DND-41 (cell line): ENCODE data around the gene MATK.

ENCODE experiments used
- ATAC-seq: fragments of 200-7000 bp; cut with Tn5 transposase; 3 replicates; pipeline ENCODE4 v1.9.1; 2021; ENCODE audit warnings: low read depth; ENCODE audit not compliant: insufficient read depth
- DNase-seq: peaks from one replicate; pipeline ENCODE4 v3.0.0-alpha.2; 2020
- H2AFZ ChIP-seq: 2 replicates; pipeline ENCODE4 v1.6.0; 2012; ENCODE audit warnings: low read depth, low read length
- H3K27ac ChIP-seq: 2 replicates; pipeline ENCODE4 v1.5.1; 2012; ENCODE audit warnings: low read length, inconsistent platforms
- H3K27me3 ChIP-seq: fragments of 200-600 bp; sonication (generic); 2 replicates; pipeline ENCODE4 v1.6.0; 2012; ENCODE audit warnings: low read length, mild to moderate bottlenecking, inconsistent platforms; ENCODE audit not compliant: insufficient read depth, poor library complexity
- H3K36me3 ChIP-seq: 2 replicates; pipeline ENCODE4 v1.5.1; 2012; ENCODE audit warnings: low read length, inconsistent platforms; ENCODE audit not compliant: insufficient read depth
- H3K4me1 ChIP-seq: 2 replicates; pipeline ENCODE4 v1.5.1; 2012; ENCODE audit warnings: mild to moderate bottlenecking, low read length; ENCODE audit not compliant: insufficient read depth
- H3K4me2 ChIP-seq: 2 replicates; pipeline ENCODE4 v1.6.0; 2012; ENCODE audit warnings: mild to moderate bottlenecking, moderate library complexity, low read length, inconsistent platforms; ENCODE audit not compliant: insufficient read depth
- H3K4me3 ChIP-seq, 2 experiments: fragments of 200-600 bp in 1 of 2; shearing (Covaris generic) in 1 of 2; 2 replicates each; pipeline ENCODE4 v1.5.1; 2012 to 2016; ENCODE audit warnings: inconsistent platforms in 2 of 2, low read length in 2 of 2, mild to moderate bottlenecking in 2 of 2, low read depth in 1 of 2, moderate library complexity in 1 of 2
- H3K79me2 ChIP-seq: 2 replicates; pipeline ENCODE4 v1.6.0; 2012; ENCODE audit warnings: low read length, inconsistent platforms; ENCODE audit not compliant: insufficient read depth
- H3K9ac ChIP-seq: 2 replicates; pipeline ENCODE4 v1.6.0; 2012; ENCODE audit warnings: low read depth, mild to moderate bottlenecking, inconsistent platforms, low read length, moderate library complexity
- H3K9me3 ChIP-seq: 2 replicates; pipeline ENCODE4 v1.5.1; 2012; ENCODE audit warnings: low read length, moderate library complexity, mild to moderate bottlenecking, inconsistent platforms; ENCODE audit not compliant: insufficient read depth, severe bottlenecking
- H4K20me1 ChIP-seq: 2 replicates; pipeline ENCODE4 v1.6.0; 2012; ENCODE audit warnings: low read length; ENCODE audit not compliant: insufficient read depth
- CTCF ChIP-seq: IDR thresholded peaks from 2 replicates; pipeline ENCODE4 v1.5.1; 2012; ENCODE audit warnings: borderline replicate concordance, low read length, moderate library complexity, mild to moderate bottlenecking; ENCODE audit not compliant: poor library complexity, severe bottlenecking; ENCODE audit errors: extremely low read depth
- EZH2 ChIP-seq: IDR thresholded peaks from 3 replicates; pipeline ENCODE4 v1.6.1; 2012; ENCODE audit warnings: borderline replicate concordance, low read depth, mild to moderate bottlenecking, moderate library complexity, low read length, inconsistent platforms; ENCODE audit not compliant: severe bottlenecking

Gene MATK

GRCh38 chr19:3821857-3822364, 35.7 kb upstream of the MATK start:
- ATAC-seq = peak; percentile 96
- Histone ChIP-seq H3K9ac (no peak overlapping the region), H3K4me1 (peaks cover 6% of the 10 kb centered on the region)

GRCh38 chr19:3821156-3821555, 35.0 kb upstream of the MATK start:
- no peak overlapping the region for H3K4me3 ChIP-seq
- no peaks in the 10 kb centered on the region for H3K79me2 ChIP-seq
- ATAC-seq (no peak), DNase-seq (no peak)
- H4K20me1 ChIP-seq = no peaks in the 10 kb centered on the region
- H2AFZ ChIP-seq = no peak overlapping the region
- H3K27ac ChIP-seq = no peak overlapping the region
- no peaks in the 10 kb centered on the region for H3K27me3 ChIP-seq
- H3K9ac ChIP-seq = no peak overlapping the region
- H3K9me3 ChIP-seq = no peaks in the 10 kb centered on the region
- H3K36me3 ChIP-seq = no peaks in the 10 kb centered on the region
- H3K4me2 ChIP-seq = no peak overlapping the region
- H3K4me1 ChIP-seq = peaks cover 6% of the 10 kb centered on the region
- no peak for TF ChIP-seq CTCF

More at GRCh38 chr19:3821857-3822364, 35.7 kb upstream of the MATK start:
- TF ChIP-seq EZH2 (no peak), CTCF (peak; percentile 100)
- no peaks in the 10 kb centered on the region for H4K20me1 ChIP-seq
- no peaks in the 10 kb centered on the region for H3K36me3 ChIP-seq
- H3K4me2 ChIP-seq = peak overlapping the region; percentile 39
- DNase-seq = peak; percentile 91
- H3K79me2 ChIP-seq = no peaks in the 10 kb centered on the region
- H3K27ac ChIP-seq = no peak overlapping the region
- H3K9me3 ChIP-seq = no peaks in the 10 kb centered on the region
- H3K27me3 ChIP-seq = no peaks in the 10 kb centered on the region
- peak overlapping the region; percentile 33; the same call in 1 of the 2 replicates for H2AFZ ChIP-seq
- no peak overlapping the region for H3K4me3 ChIP-seq

- Histone ChIP-seq H3K27ac (no peak overlapping the region), H3K79me2 (no peaks in the 10 kb centered on the region), H2AFZ (no peak overlapping the region), H3K4me3 (no peak overlapping the region), H3K4me2 (no peak overlapping the region), H3K27me3 (no peaks in the 10 kb centered on the region), H3K9ac (no peak overlapping the region), H4K20me1 (no peaks in the 10 kb centered on the region), H3K4me1 (peaks cover 6% of the 10 kb centered on the region), H3K36me3 (no peaks in the 10 kb centered on the region), H3K9me3 (no peaks in the 10 kb centered on the region)
- no peak for DNase-seq
- TF ChIP-seq EZH2 = no peak
- no peak for TF ChIP-seq CTCF
- ATAC-seq = no peak
Observed at GRCh38 chr19:3819989-3820388, 33.8 kb upstream of the MATK start.

GRCh38 chr19:3818918-3819317, 32.7 kb upstream of the MATK start:
- TF ChIP-seq CTCF = no peak
- no peak for TF ChIP-seq EZH2
- H3K9me3 ChIP-seq = no peaks in the 10 kb centered on the region
- no peaks in the 10 kb centered on the region for H3K27me3 ChIP-seq
- no peaks in the 10 kb centered on the region for H3K36me3 ChIP-seq
- no peaks in the 10 kb centered on the region for H3K79me2 ChIP-seq
- H3K4me1 ChIP-seq = peaks cover 7% of the 10 kb centered on the region
- no peak for DNase-seq
- ATAC-seq = no peak
- no peak overlapping the region for H3K9ac ChIP-seq
- no peak overlapping the region for H2AFZ ChIP-seq
- H3K4me3 ChIP-seq = no peak overlapping the region
- no peak overlapping the region for H3K4me2 ChIP-seq
- H3K27ac ChIP-seq = no peak overlapping the region
- no peaks in the 10 kb centered on the region for H4K20me1 ChIP-seq
